NB4 (cell line): ENCODE data around the gene RAD51B.
A peak's percentile ranks its signal among the peaks of the same experiment; 100 is the strongest.

Experiments used
- DNase-seq: peaks from one replicate; pipeline ENCODE4 v3.0.0; 2010; ENCODE audit warnings: low read depth
- H3K4me3 ChIP-seq: one replicate; pipeline ENCODE4 v1.5.1; 2011; ENCODE audit warnings: mild to moderate bottlenecking, low read depth, low read length, moderate library complexity
- CTCF ChIP-seq: IDR thresholded peaks from one replicate; pipeline ENCODE4 v1.5.1; 2012; ENCODE audit warnings: low read depth, low read length
- MYC ChIP-seq: IDR thresholded peaks from 2 replicates; pipeline ENCODE4 v1.6.1; 2011; ENCODE audit warnings: low read depth, low read length
- POLR2A ChIP-seq: IDR thresholded peaks from 2 replicates; pipeline ENCODE4 v1.6.1; 2011; ENCODE audit warnings: mild to moderate bottlenecking; ENCODE audit not compliant: insufficient read length; ENCODE audit errors: extremely low read depth
- TF ChIP-seq, protein P1 (sequence below): IDR thresholded peaks from 2 replicates; pipeline ENCODE4 v1.6.1; 2011; ENCODE audit warnings: low read depth, low read length

RAD51B gene

GRCh38 chr14:68592948-68593556 lies 773.5 kb downstream of the RAD51B start:
- no peak overlapping the region for H3K4me3 ChIP-seq
- TF ChIP-seq MYC: no peak
- no peak for TF ChIP-seq CTCF
- TF ChIP-seq, protein P1, sequence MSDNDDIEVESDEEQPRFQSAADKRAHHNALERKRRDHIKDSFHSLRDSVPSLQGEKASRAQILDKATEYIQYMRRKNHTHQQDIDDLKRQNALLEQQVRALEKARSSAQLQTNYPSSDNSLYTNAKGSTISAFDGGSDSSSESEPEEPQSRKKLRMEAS: no peak
- no peak for TF ChIP-seq POLR2A
- DNase-seq: no peak

DNA sequence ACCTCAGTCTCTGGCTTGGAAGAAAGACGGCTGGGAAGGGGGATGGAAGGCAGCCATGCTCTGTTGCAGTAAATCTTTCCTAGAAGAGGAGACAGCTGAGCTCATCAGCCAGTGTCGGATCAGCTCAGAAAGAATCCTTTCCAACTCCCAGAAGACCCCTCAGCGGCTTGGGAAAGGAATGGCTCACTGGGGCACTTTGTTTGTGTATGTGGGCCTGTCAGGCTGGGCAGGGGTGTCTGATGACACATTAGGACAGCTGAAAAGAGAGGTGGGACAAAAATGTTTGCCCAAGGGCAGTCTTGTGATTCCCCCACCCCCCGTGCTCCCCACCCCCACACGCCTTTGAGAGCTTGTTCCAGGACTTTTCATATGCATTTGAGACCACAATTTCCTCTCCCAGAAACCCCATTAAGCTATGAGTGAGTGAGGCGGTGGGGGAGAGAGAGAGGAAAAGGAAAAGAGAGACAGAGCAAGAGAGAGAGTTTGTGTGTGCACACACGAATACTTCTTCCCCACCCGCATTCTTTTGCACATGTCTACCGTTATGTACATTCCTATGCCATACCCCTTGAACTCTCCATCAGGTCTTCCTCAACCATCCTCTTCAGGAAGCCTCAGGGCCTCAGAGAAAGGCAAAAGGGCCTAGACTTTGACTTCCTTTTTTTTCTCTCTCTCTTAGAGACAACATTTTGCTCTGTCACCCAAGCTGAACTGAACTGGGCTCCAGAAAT lies 774.4 kb downstream of the RAD51B start:
- TF ChIP-seq MYC (0 out of 2 replicates have a peak, but pooled peaks have one; percentile 22), POLR2A (no peak)
- no peak overlapping the region for H3K4me3 ChIP-seq
- peak; percentile 83 for DNase-seq

- TF ChIP-seq POLR2A: no peak
- TF ChIP-seq, protein P1: no peak
- no peak for TF ChIP-seq CTCF
- TF ChIP-seq MYC: no peak
- DNase-seq: no peak
- no peak overlapping the region for H3K4me3 ChIP-seq
Measured at GRCh38 chr14:68594737-68595380, 775.3 kb downstream of the RAD51B start.

DNA sequence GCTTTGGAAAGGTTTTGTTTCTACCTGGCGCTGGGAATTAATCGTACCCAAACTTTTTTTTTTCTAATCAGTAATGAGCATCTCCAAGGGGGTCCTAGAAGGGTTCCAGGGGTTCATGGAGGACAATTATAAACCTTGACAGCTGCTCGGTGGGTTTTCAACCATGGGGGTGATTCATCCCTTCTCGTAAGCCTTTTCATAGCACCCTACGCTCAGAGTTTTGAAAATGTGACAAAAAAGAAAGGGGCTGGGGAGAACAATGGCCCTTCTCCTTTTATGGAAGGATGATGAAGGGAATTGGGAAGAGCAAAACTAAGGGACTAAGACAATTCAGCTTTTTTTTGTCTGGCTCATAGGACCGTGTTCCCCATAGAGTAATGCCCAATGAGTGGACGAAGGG lies 776.6 kb downstream of the RAD51B start:
- no peak for DNase-seq
- TF ChIP-seq POLR2A: no peak
- H3K4me3 ChIP-seq: no peak overlapping the region

GRCh38 chr14:68596701-68597100 lies 777.1 kb downstream of the RAD51B start:
- TF ChIP-seq MYC (no peak), CTCF (no peak), POLR2A (no peak)
- no peak overlapping the region for H3K4me3 ChIP-seq
- DNase-seq: no peak

DNA sequence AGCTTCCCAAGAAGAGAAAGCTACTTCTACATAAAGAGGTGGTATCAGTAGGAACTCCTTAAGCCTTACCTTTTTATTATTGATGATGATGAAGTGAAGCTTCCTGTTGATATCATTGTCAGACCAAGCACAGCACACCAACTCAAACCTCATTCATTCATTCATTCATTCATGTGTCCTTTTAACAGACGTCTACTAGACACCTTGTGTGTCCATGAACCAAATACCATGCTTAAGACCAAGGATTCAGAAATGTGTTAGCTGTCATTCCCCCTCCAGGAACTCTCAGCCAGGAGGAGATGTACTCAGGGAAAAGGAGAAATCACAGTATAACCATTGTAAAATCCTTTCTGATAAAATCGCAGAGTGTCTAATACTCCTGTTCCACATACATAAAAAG lies 778.5 kb downstream of the RAD51B start:
- H3K4me3 ChIP-seq: no peak overlapping the region
- TF ChIP-seq POLR2A: no peak
- TF ChIP-seq, protein P1: no peak
- TF ChIP-seq MYC: no peak
- TF ChIP-seq CTCF: no peak
- DNase-seq: no peak
